Activated T-cell treated with anti-CD3 and anti-CD28 coated beads, Interleukin-2, amount 50 U/mL, for 72 hours (primary cell): ENCODE measurements around the gene MAPK13. TPM values are rescaled to one million over a fixed set of nuclear protein-coding genes. Genes with fewer than 3 reads are reported as not detected.

Source experiments
- ATAC-seq, 2 donors: fragments of 150-1000 bp; cut with Tn5 transposase; replicated peaks in 1 of 2; 2 replicates each; pipeline ENCODE4 v1.10.0; 2021; ENCODE audit warnings: moderate library complexity in 2 of 2, mild to moderate bottlenecking in 1 of 2
- DNase-seq, 2 donors: peaks; one replicate each; pipeline ENCODE4 v3.0.0; 2021 to 2022; ENCODE audit warnings: mixed read lengths in 1 of 2
- H3K27ac Mint-ChIP-seq: one replicate; pipeline ENCODE4 v1.8.0; 2022; ENCODE audit warnings: mild to moderate bottlenecking, moderate library complexity, mixed read lengths
- H3K27me3 Mint-ChIP-seq: one replicate; pipeline ENCODE4 v1.8.0; 2022; ENCODE audit warnings: low read depth, mixed read lengths
- H3K36me3 Mint-ChIP-seq, 2 donors: one replicate each; pipeline ENCODE4 v1.8.0; 2022; ENCODE audit warnings: mixed read lengths in 2 of 2, mild to moderate bottlenecking in 1 of 2; ENCODE audit not compliant: insufficient read depth in 2 of 2
- H3K4me1 Mint-ChIP-seq: one replicate; pipeline ENCODE4 v1.8.0; 2022; ENCODE audit warnings: low read depth, mixed read lengths
- H3K4me3 Mint-ChIP-seq, 2 donors: one replicate each; pipeline ENCODE4 v1.8.0; 2022; ENCODE audit warnings: mild to moderate bottlenecking in 2 of 2, mixed read lengths in 2 of 2, moderate library complexity in 2 of 2
- H3K9me3 Mint-ChIP-seq, 2 donors: one replicate each; pipeline ENCODE4 v1.8.0; 2022; ENCODE audit warnings: mixed read lengths in 2 of 2
- total RNA-seq, 2 donors: library from RNA; stranded (reverse); gene quantifications; one replicate each; pipeline ENCODE4 v1.2.3, GENCODE V29; 2022

The MAPK13 gene
- total RNA-seq, 2 donors from 2014 or later: 50.7 to 68.2 TPM

DNA sequence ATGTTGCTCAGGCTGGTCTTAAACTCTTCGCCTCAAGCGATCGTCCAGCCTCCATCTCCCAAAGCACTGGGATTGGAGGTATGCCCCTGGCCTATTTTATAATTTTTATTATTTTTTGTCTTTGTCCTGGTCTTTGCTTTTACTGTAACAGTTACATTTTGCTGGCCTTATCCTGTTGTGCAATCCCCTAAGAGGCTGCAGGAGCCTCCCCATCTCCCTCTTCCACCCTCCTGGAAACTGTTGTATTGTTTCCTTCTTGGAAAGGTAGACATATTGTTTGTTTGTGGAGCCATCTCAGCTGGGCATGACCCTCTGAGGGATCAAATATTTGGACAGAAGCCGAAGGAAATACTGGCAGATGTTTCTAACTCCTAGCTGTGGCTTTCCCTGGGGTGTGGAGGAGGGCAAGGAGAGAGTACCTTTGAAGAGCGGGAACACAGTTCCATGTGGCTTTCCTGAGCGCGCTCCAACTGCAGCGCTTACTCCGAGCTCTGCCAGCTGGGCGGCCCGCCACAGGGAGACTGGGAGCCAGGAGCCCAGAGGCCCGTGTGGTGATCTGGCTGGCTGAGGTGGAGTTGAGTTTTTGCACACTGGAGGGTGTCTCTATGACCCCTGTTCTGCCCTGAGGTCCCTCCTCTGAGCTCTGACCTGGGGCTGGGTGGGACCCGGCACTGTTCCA, 4.9 kb downstream of the MAPK13 start:
- ATAC-seq (no peak), DNase-seq (no peak)
- H3K27ac Mint-ChIP-seq: no peak overlapping the region
- H3K9me3 Mint-ChIP-seq: no peaks in the 10 kb centered on the region
- peaks cover 5 to 14% of the 10 kb centered on the region in 2 donors for H3K36me3 Mint-ChIP-seq
- peaks cover 22% of the 10 kb centered on the region for H3K4me1 Mint-ChIP-seq
- no peak overlapping the region for H3K4me3 Mint-ChIP-seq
- H3K27me3 Mint-ChIP-seq: no peaks in the 10 kb centered on the region

DNA sequence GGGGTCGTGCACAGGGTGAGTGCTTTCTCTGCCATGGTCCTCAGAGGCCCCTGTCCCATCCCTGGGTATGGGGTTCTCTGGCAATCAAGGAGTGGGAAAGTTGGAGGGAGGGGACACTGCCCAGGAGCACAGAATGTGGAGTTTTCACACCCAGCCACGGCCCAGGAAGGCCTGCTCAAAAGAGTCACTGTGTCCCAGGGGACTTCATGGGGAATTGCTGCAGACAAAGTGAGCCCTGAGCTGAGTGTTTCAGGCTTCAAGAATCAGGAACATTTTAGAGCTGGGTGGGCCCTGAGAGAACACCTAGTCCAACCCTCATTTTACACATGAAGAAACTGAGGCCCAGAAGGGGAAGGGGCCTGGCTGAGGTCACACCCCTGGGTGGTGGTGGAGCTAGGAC, 5.7 kb downstream of the MAPK13 start:
- DNase-seq: no peak
- no peaks in the 10 kb centered on the region for H3K9me3 Mint-ChIP-seq
- ATAC-seq: no peak
- no peak overlapping the region for H3K4me3 Mint-ChIP-seq
- peaks cover 26% of the 10 kb centered on the region for H3K4me1 Mint-ChIP-seq
- peaks cover 5 to 14% of the 10 kb centered on the region in 2 donors for H3K36me3 Mint-ChIP-seq
- H3K27ac Mint-ChIP-seq: no peak overlapping the region
- no peaks in the 10 kb centered on the region for H3K27me3 Mint-ChIP-seq

DNA sequence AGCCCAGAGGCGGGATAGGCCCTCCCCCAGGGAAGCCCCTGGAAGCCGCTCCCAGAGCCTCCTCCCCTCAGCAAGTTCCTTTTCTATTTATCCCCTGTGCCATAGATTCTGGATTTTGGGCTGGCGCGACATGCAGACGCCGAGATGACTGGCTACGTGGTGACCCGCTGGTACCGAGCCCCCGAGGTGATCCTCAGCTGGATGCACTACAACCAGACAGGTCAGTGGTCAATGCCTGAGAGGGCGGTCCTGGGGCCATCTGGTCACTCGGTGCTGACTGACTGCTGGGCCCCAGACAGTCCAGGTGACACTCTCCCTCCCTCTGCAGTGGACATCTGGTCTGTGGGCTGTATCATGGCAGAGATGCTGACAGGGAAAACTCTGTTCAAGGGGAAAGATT, 6.2 kb downstream of the MAPK13 start:
- peaks cover 29% of the 10 kb centered on the region for H3K4me1 Mint-ChIP-seq
- no peak for ATAC-seq
- H3K36me3 Mint-ChIP-seq: peaks cover 5 to 14% of the 10 kb centered on the region in 2 donors
- H3K4me3 Mint-ChIP-seq: no peak overlapping the region
- H3K27ac Mint-ChIP-seq: no peak overlapping the region
- no peak for DNase-seq
- H3K27me3 Mint-ChIP-seq: no peaks in the 10 kb centered on the region
- no peaks in the 10 kb centered on the region for H3K9me3 Mint-ChIP-seq

DNA sequence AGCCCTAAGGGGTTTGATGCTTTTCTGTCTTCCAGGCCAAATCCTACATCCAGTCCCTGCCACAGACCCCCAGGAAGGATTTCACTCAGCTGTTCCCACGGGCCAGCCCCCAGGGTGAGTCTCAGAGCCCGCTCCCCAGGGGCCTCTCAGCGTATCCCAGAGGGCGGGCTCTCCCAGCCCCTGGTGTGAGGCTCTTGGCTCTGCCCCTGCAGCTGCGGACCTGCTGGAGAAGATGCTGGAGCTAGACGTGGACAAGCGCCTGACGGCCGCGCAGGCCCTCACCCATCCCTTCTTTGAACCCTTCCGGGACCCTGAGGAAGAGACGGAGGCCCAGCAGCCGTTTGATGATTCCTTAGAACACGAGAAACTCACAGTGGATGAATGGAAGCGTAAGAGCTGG, 8.4 kb downstream of the MAPK13 start:
- Mint-ChIP-seq H3K4me1 (peaks cover 9% of the 10 kb centered on the region), H3K27ac (no peak overlapping the region), H3K36me3 (peaks cover 5 to 6% of the 10 kb centered on the region in 2 donors), H3K27me3 (no peaks in the 10 kb centered on the region), H3K9me3 (no peaks in the 10 kb centered on the region), H3K4me3 (no peak overlapping the region)
- DNase-seq: no peak
- no peak for ATAC-seq

DNA sequence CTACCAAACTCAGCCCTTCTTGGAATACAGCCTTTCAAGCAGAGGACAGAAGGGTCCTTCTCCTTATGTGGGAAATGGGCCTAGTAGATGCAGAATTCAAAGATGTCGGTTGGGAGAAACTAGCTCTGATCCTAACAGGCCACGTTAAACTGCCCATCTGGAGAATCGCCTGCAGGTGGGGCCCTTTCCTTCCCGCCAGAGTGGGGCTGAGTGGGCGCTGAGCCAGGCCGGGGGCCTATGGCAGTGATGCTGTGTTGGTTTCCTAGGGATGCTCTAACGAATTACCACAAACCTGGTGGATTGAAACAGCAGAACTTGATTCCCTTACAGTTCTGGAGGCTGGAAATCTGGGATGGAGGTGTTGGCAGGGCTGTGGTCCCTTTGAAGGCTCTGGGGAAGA, 9.1 kb downstream of the MAPK13 start:
- Mint-ChIP-seq H3K4me3 (no peak overlapping the region), H3K27ac (no peak overlapping the region)
- peak in 1 of 2 donors; percentile 41 for ATAC-seq

DNA sequence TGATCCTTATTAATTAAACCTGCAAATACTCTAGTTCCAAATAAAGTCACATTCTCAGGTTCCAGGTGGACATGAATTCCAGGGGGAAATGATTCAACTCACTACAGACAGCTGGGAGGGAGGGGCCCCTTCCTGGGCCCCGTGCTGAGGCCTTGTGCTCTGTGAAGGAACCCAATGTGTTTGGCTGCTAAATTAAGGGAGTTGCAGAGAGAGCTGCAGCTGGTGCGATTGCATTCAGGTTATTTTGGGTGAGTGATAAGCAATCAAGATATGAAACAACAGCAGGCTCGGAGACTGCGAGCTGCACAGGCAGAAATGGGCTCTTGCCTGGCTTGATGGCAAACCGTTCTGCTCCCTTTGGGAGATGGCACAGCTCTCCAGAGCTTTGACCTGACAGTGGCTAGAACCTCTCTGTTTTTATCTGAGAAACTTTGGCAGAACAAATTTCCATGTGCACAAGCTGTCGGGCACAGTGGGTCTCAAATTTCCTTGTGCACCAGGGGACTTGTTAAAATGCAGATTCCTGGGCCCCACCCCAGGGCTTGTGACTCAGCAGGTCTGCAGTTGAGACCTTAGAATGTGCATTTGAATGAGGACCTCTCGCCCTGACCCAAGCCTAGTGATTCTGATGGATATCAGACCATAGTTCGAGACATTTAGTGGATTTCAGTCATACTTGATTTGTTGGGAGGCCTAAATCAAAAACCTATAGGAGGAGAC, 9.8 kb downstream of the MAPK13 start:
- H3K27me3 Mint-ChIP-seq: no peaks in the 10 kb centered on the region
- peaks cover 7% of the 10 kb centered on the region for H3K4me1 Mint-ChIP-seq
- DNase-seq (no peak), ATAC-seq (no peak)
- peaks cover under 1 to 3% of the 10 kb centered on the region in 2 donors for H3K36me3 Mint-ChIP-seq
- no peaks in the 10 kb centered on the region for H3K9me3 Mint-ChIP-seq
- no peak overlapping the region for H3K4me3 Mint-ChIP-seq
- H3K27ac Mint-ChIP-seq: peak overlapping the region; percentile 3

More for the DNA sequence above, 9.1 kb downstream of the MAPK13 start:
- no peaks in the 10 kb centered on the region for H3K9me3 Mint-ChIP-seq
- H3K36me3 Mint-ChIP-seq: peaks cover 2 to 3% of the 10 kb centered on the region in 2 donors
- peaks cover 7% of the 10 kb centered on the region for H3K4me1 Mint-ChIP-seq
- DNase-seq: no peak
- no peaks in the 10 kb centered on the region for H3K27me3 Mint-ChIP-seq

DNA sequence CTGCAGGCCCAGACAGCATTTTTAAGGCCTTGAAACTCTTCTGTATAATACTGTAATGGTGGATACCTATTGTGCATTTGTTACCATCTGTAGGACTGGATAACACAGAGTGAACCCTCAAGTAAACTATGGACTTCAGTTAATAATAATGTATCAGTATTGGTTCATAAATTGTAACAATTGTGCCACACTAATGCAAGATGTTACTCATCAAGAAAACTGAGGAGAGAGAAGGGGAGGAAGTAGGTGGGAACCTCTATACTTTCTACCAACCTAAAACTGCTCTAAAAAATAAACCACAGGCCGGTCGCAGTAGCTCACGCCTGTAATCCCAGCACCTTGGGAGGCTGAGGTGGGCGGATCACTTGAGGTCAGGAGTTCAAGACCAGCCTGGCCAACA, 10.8 kb downstream of the MAPK13 start:
- Mint-ChIP-seq H3K4me3 (no peak overlapping the region), H3K36me3 (peaks cover 0 to 2% of the 10 kb centered on the region in 2 donors), H3K27me3 (no peaks in the 10 kb centered on the region), H3K9me3 (no peaks in the 10 kb centered on the region), H3K27ac (no peak overlapping the region), H3K4me1 (peaks cover 7% of the 10 kb centered on the region)
- DNase-seq (no peak), ATAC-seq (peak in 1 of 2 donors; percentile 80)

DNA sequence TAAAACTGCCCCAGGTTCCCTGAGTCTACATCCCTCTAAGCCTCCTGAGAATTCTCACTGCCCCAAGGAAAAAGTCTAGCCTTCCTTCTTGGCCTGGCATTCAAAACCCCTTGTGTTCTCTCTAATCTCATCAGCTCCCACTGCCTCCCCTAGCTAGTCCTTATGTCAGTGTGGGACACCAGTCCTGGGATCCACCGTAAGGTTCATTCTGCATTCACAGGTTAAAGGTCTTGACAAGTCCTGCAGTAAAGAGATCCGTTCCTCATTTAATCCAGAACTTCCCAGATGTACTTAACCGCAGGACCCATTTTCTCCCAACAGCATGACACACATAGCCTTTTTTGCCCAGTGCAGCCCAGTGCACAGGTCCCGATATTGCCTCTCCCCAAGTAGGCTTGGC, 11.6 kb downstream of the MAPK13 start:
- Mint-ChIP-seq H3K4me3 (no peak overlapping the region), H3K36me3 (peaks cover 0 to 2% of the 10 kb centered on the region in 2 donors), H3K27me3 (no peaks in the 10 kb centered on the region), H3K4me1 (peaks cover 11% of the 10 kb centered on the region), H3K9me3 (no peaks in the 10 kb centered on the region), H3K27ac (no peak overlapping the region)
- ATAC-seq: no peak
- DNase-seq: no peak

DNA sequence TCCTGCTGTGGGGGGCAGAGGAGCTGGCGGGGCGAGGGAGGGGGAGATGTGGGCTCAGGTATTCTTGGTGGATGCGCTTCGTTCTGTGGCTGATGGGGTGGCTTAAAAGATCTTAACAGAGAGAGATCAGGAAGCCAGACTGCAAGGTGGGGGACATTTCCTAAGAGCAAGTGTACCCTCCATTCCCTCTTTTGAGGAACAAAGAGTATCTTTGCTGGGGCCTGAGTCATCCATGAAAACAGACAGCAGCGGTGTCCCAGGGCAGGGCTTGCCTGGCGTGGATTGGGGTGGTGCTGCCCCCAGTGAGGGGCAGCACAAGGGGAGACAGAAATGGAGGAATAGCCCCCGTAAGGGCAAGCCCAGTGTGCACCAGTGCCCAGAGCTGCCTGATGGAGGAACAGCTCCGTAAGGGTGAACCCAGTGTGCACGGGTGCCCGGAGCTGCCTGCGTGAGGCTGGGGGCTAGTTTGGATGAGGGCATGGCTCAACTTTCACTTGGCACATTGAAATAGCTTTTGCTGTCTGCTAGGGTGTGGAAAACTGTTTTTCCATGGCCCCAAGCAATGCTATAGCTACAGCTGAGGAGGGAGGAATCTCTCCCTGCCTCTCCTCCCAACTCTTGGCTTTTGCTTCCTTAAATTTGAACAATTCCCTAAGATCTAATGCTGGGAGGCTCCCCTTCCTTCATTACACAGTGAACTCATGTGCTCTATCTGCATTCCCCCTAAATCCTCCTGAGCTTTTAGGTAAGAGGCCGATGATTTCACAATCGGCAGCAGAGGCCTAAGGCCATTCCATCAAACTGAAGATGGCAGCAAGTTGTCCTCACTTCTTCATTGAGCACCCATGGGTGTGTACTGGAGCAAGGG, 12.9 kb downstream of the MAPK13 start:
- Mint-ChIP-seq H3K4me3 (no peak overlapping the region), H3K4me1 (peaks cover 15% of the 10 kb centered on the region), H3K27me3 (no peaks in the 10 kb centered on the region), H3K36me3 (peaks cover 2% of the 10 kb centered on the region in 2 donors), H3K9me3 (no peaks in the 10 kb centered on the region), H3K27ac (no peak overlapping the region)
- ATAC-seq (no peak), DNase-seq (no peak)

DNA sequence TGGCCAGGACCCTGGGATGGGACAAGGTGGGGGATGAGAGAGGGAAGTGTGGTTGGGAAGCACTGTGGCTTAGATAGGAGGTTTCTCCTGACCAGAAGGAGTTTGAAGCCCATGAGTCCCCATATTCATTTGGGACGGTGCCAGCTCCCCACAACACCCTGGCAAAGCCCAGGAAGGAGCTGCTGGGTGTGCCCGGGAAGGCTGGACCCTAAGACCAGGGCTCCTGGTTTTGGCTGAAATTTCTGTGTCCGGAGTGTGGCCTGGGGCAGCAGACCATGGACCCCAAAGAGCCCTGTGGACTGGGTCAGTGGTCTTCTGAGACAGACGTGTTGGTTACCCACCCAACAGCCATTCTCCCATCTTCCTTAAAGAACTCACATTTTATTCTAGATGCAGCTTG, 15.2 kb downstream of the MAPK13 start:
- DNase-seq (no peak), ATAC-seq (no peak)
- H3K27ac Mint-ChIP-seq: no peak overlapping the region
- peaks cover 0 to 2% of the 10 kb centered on the region in 2 donors for H3K9me3 Mint-ChIP-seq
- H3K4me3 Mint-ChIP-seq: no peak overlapping the region
- peaks cover 17% of the 10 kb centered on the region for H3K4me1 Mint-ChIP-seq
- H3K27me3 Mint-ChIP-seq: no peaks in the 10 kb centered on the region
- H3K36me3 Mint-ChIP-seq: peaks cover 2 to 6% of the 10 kb centered on the region in 2 donors

DNA sequence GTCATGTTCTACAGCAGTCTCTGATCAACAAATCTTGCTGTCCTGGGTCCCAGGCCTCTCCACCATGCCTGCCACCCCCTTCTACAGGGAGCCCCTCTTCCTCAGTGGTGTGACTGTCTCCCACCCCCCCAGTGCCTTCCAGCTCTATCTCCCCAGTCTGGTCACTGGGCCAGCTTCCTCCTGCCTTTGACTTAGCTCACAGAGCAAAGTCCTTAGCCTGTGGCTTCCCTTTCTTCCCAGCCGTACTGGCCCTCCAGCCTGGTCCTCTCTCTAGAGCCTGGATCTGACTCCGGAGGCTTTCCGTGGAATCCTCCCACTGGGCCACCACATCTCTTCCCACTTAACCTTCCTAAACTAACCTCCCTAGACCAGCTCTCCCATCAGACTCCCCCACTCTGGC, 17.0 kb downstream of the MAPK13 start:
- H3K36me3 Mint-ChIP-seq: peaks cover 0 to 6% of the 10 kb centered on the region in 2 donors
- H3K4me3 Mint-ChIP-seq: no peak overlapping the region
- H3K27ac Mint-ChIP-seq: no peak overlapping the region
- DNase-seq (no peak), ATAC-seq (no peak)
- no peaks in the 10 kb centered on the region for H3K27me3 Mint-ChIP-seq
- peaks cover 0 to 2% of the 10 kb centered on the region in 2 donors for H3K9me3 Mint-ChIP-seq
- H3K4me1 Mint-ChIP-seq: peaks cover 13% of the 10 kb centered on the region

DNA sequence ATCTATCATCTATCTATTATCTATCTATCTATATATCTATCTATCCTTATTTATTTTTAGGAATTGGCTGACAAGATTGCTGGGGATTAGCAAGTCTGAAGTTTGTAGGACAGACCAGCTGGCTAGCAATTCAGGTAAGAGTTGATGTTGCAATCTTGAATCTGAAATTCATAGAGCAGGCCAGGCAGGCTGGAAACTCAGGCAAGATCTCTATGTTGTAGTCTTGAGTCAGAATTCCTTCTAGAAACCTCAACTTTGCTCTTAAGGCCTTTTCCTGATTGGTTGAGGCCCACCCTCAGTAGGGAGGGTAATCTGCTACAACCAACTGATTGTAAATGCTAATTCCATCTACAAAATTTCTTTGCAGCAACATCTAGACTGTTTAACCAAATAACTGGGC, 19.2 kb downstream of the MAPK13 start:
- Mint-ChIP-seq H3K4me3 (no peak overlapping the region), H3K27ac (no peak overlapping the region), H3K4me1 (peaks cover 13% of the 10 kb centered on the region), H3K27me3 (no peaks in the 10 kb centered on the region), H3K36me3 (peaks cover 1 to 8% of the 10 kb centered on the region in 2 donors), H3K9me3 (peaks cover 0 to 3% of the 10 kb centered on the region in 2 donors)
- ATAC-seq: no peak
- DNase-seq: no peak

DNA sequence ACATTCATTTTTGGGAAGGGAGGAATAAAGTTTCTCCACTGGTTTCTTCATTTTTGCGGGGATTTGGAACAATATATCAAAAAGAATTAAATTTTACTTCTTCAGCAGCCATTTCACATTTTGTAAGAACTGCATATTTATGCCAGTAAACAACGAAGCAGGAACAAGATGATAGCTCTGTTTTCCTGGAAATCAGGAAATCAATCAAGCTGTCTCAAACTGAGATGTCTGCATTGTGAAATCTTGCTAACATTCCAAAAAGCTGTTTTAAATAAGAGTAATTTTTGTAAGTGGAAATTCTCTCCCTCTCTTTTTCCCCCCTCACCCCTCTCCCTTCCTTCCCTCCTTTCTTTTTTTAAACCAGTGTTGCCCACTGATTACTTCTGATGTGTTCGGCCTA, 20.0 kb downstream of the MAPK13 start:
- DNase-seq (no peak), ATAC-seq (no peak)
- Mint-ChIP-seq H3K4me3 (no peak overlapping the region), H3K27ac (no peak overlapping the region), H3K27me3 (no peaks in the 10 kb centered on the region), H3K4me1 (peaks cover 13% of the 10 kb centered on the region), H3K9me3 (peaks cover 0 to 4% of the 10 kb centered on the region in 2 donors), H3K36me3 (peaks cover 2 to 13% of the 10 kb centered on the region in 2 donors)
